Fibroblast of pulmonary artery (primary cell): ENCODE measurements around the gene ZNF835.
"Not testable (repeated sequence)": the region's sequence is repeated elsewhere in the genome, so short reads cannot be mapped to it uniquely, and the experiment has no call there.

Experiments used
- DNase-seq: peaks from one replicate; pipeline ENCODE4 v3.0.0-alpha.2; 2010; ENCODE audit warnings: low read depth
- H3K4me3 ChIP-seq: replicated peaks from 2 replicates; pipeline ENCODE4 v1.5.1; 2011; ENCODE audit warnings: low read depth, mild to moderate bottlenecking, control low read depth, low read length, moderate library complexity
- CTCF ChIP-seq: IDR thresholded peaks from 2 replicates; pipeline ENCODE4 v1.5.1; 2011; ENCODE audit warnings: mild to moderate bottlenecking, control low read depth, low read length, inconsistent platforms; ENCODE audit errors: missing control alignments

Gene ZNF835

GRCh38 chr19:56681702-56682101, 10.1 kb upstream of the ZNF835 start:
- no peak for TF ChIP-seq CTCF
- DNase-seq = no peak

GRCh38 chr19:56678205-56678604, 6.6 kb upstream of the ZNF835 start:
- DNase-seq = no peak
- no peak for TF ChIP-seq CTCF
- H3K4me3 ChIP-seq = no peak overlapping the region

More at GRCh38 chr19:56681702-56682101, 10.1 kb upstream of the ZNF835 start:
- no peak overlapping the region for H3K4me3 ChIP-seq

GRCh38 chr19:56672610-56673009, 1.1 kb upstream of the ZNF835 start:
- not testable (repeated sequence) for H3K4me3 ChIP-seq, DNase-seq

- peak overlapping the region; percentile 7 for H3K4me3 ChIP-seq
- DNase-seq = no peak
- TF ChIP-seq CTCF = no peak
These were observed 470 bp downstream of the ZNF835 start for GRCh38 chr19:56670961-56671612.

- H3K4me3 ChIP-seq = no peak overlapping the region
These were observed 1.1 kb downstream of the ZNF835 start for GRCh38 chr19:56670401-56670960.

GRCh38 chr19:56668676-56669075, 2.9 kb downstream of the ZNF835 start:
- TF ChIP-seq CTCF = no peak
- H3K4me3 ChIP-seq = no peak overlapping the region
- DNase-seq = no peak

More at GRCh38 chr19:56670401-56670960, 1.1 kb downstream of the ZNF835 start:
- no peak for DNase-seq
- TF ChIP-seq CTCF = no peak

- no peak for DNase-seq
- no peak for TF ChIP-seq CTCF
- no peak overlapping the region for H3K4me3 ChIP-seq
These were observed 4.2 kb downstream of the ZNF835 start for GRCh38 chr19:56667311-56667870.
